Endothelial cell of umbilical vein (primary cell): Measurements from ENCODE around the gene CIB4.

Source experiments
- CTCF ChIP-seq, 2 donors: IDR thresholded peaks; 1 replicate in 1 of 2; 2 replicates in 1 of 2; pipeline ENCODE4 v1.5.1; 2011; ENCODE audit warnings: low read length in 2 of 2, mild to moderate bottlenecking in 2 of 2, moderate library complexity in 2 of 2, control low read depth in 1 of 2, inconsistent platforms in 1 of 2, low read depth in 1 of 2; ENCODE audit not compliant: insufficient read depth in 1 of 2; ENCODE audit errors: extremely low read depth in 1 of 2
- FOS ChIP-seq: IDR thresholded peaks from 2 replicates; pipeline ENCODE4 v1.6.1; 2011; ENCODE audit warnings: mild to moderate bottlenecking, low read length, moderate library complexity, borderline replicate concordance; ENCODE audit not compliant: insufficient read depth
- GATA2 ChIP-seq: IDR thresholded peaks from 2 replicates; pipeline ENCODE4 v1.7.0; 2011; ENCODE audit warnings: low read depth, mild to moderate bottlenecking, moderate library complexity, mixed read lengths, low read length; ENCODE audit not compliant: insufficient read length, insufficient read depth
- JUN ChIP-seq: IDR thresholded peaks from 2 replicates; pipeline ENCODE4 v1.6.1; 2011; ENCODE audit warnings: borderline replicate concordance, low read depth; ENCODE audit not compliant: insufficient read length, insufficient read depth
- MYC ChIP-seq: IDR thresholded peaks from one replicate; pipeline ENCODE4 v1.6.1; 2011; ENCODE audit warnings: mild to moderate bottlenecking, low read depth, low read length
- POLR2A ChIP-seq: IDR thresholded peaks from 2 replicates; pipeline ENCODE4 v1.6.1; 2012; ENCODE audit warnings: low read depth, mild to moderate bottlenecking, control low read depth, low read length

DNA sequence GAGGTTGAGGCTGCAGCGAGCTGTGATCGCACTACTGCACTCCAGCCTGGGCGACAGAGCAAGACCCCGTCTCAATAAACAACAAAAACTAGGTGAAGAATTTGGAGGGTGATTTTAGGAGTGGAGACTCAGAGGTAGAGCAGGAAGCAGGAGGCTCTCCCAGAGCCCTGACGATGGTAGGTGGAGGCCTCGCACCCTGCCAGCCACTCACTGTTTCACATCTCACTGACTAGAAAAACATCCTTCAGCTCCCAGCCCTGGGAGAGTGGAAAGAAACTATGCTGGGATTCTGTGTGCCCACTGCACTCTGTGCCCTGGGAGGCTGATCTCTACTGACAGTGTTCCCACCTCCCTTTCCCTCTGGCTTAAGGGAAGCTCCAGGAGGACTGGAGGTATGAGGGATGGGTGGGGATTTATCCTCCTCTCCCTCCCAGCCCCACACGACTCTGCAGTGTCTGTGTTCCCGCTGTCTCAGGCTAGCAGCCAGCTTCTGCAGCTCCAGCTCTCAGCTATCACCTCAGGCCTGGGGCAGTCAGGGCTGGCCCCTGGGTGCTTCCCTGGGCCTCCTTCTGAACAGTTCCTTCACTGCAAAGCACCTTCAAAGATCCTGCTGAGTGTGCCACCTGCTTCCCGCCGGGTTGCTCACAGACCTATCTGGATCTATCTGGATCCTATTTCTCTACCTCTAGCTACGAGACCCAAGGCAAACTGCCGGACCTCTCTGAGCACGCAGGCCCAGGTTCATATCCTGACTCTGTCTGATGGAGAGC, 9.6 kb downstream of the CIB4 start:
- TF ChIP-seq CTCF (IDR thresholded peaks at IDR 0.05; ENCODE audit: extremely low read depth in 1 of 2, insufficient read depth in 1 of 2, low read depth in 1 of 2, low read length in 2 of 2) (no peak), POLR2A (no peak), JUN (no peak), GATA2 (no peak), MYC (no peak), FOS (no peak)
